CD4-positive, alpha-beta T cell (primary cell): ENCODE data around the gene CRYGN. TPM values are rescaled to one million over a fixed set of nuclear protein-coding genes. Genes with fewer than 3 reads are reported as not detected.

Experiments used
- ATAC-seq: fragments of 200-7000 bp; cut with Tn5 transposase; one replicate; pipeline ENCODE4 v1.10.0; 2022; ENCODE audit warnings: mild to moderate bottlenecking; ENCODE audit not compliant: poor library complexity
- CTCF ChIA-PET: fragments of 350-600 bp; sonication (Branson Sonifier 250); formaldehyde crosslinking; loops from one replicate; lab custom pipeline; 2021; ENCODE audit warnings: antibody characterized with exemption, inconsistent platforms; lab: Charles Lee
- POLR2A ChIA-PET: fragments of 350-600 bp; sonication (Branson Sonifier 250); formaldehyde crosslinking; loops from one replicate; lab custom pipeline; 2021; ENCODE audit warnings: antibody characterized with exemption, inconsistent platforms; lab: Charles Lee
- DNase-seq, 14 experiments: peaks; one replicate each; pipeline ENCODE4 v3.0.0-alpha.2; 2013 to 2020; ENCODE audit warnings: mixed read lengths in 2 of 14
- H3K27ac ChIP-seq, 2 donors: one replicate each; pipeline versions ENCODE4 v1.5.1 to v1.7.0; 2013; ENCODE audit warnings: low read length in 2 of 2, low read depth in 1 of 2, mild to moderate bottlenecking in 1 of 2
- H3K27me3 ChIP-seq, 2 experiments: 1 replicate in 1 of 2; 2 replicates in 1 of 2; pipeline versions ENCODE4 v1.6.1 to v1.7.0; 2013; ENCODE audit warnings: low read length in 2 of 2, control low read depth in 1 of 2, mild to moderate bottlenecking in 1 of 2, moderate library complexity in 1 of 2; ENCODE audit not compliant: insufficient read depth in 2 of 2, control insufficient read depth in 1 of 2
- H3K36me3 ChIP-seq: one replicate; pipeline ENCODE4 v1.6.1; 2013; ENCODE audit warnings: low read length, control low read depth; ENCODE audit not compliant: insufficient read depth
- H3K4me1 ChIP-seq: one replicate; pipeline ENCODE4 v1.6.1; 2013; ENCODE audit warnings: low read length, control low read depth; ENCODE audit not compliant: insufficient read depth
- H3K4me3 ChIP-seq: one replicate; pipeline ENCODE4 v1.5.1; 2013; ENCODE audit warnings: mild to moderate bottlenecking, low read length, moderate library complexity
- H3K9me3 ChIP-seq, 2 experiments: 1 replicate in 1 of 2; 2 replicates in 1 of 2; pipeline versions ENCODE4 v1.6.1 to v1.7.0; 2013; ENCODE audit warnings: low read length in 2 of 2, mild to moderate bottlenecking in 2 of 2, control low read depth in 1 of 2, moderate library complexity in 1 of 2; ENCODE audit not compliant: control insufficient read depth in 1 of 2, insufficient read depth in 1 of 2
- H3K27ac Mint-ChIP-seq: one replicate; pipeline ENCODE4 v1.8.0; 2020; ENCODE audit warnings: mixed read lengths
- H3K27me3 Mint-ChIP-seq: one replicate; pipeline ENCODE4 v1.8.0; 2021; ENCODE audit warnings: mixed read lengths
- H3K36me3 Mint-ChIP-seq: one replicate; pipeline ENCODE4 v1.8.0; 2021; ENCODE audit warnings: low read depth, mixed read lengths
- H3K4me1 Mint-ChIP-seq: one replicate; pipeline ENCODE4 v1.8.0; 2021; ENCODE audit warnings: low read depth, mixed read lengths
- H3K4me3 Mint-ChIP-seq: one replicate; pipeline ENCODE4 v1.8.0; 2020; ENCODE audit warnings: mild to moderate bottlenecking, mixed read lengths
- H3K9me3 Mint-ChIP-seq: one replicate; pipeline ENCODE4 v1.8.0; 2020; ENCODE audit warnings: mixed read lengths
- CTCF ChIP-seq: fragments of 200-600 bp; IDR thresholded peaks from one replicate; pipeline ENCODE4 v1.8.0; 2022; ENCODE audit warnings: antibody characterized with exemption, mild to moderate bottlenecking
- intact Hi-C, 2 experiments: fragments of 100-400 bp; cut with DNase I in 1 of 2; cut with micrococcal nuclease in 1 of 2; formaldehyde crosslinking; loops; one replicate each; pipeline versions ENCODE4 v1.15.1 to v1.9.0; 2023 to 2025; cut with DNase I, micrococcal nuclease
- total RNA-seq, 174 experiments: library from RNA in 2 of 174; stranded (reverse) in 2 of 174; gene quantifications; one replicate each; pipeline ENCODE4 v1.2.3 and lab custom pipeline; 2021 to 2026

CRYGN gene
- total RNA-seq, 2 experiments from 2014 or later = 0.14 TPM; not detected in 1

- no peak overlapping the region for H3K4me3 Mint-ChIP-seq
- H3K27me3 ChIP-seq = peaks cover 4 to 7% of the 10 kb centered on the region in 2 experiments
- POLR2A ChIA-PET = no interaction called here
- H3K36me3 Mint-ChIP-seq = no peaks in the 10 kb centered on the region
- H3K4me1 ChIP-seq = peaks cover 21% of the 10 kb centered on the region
- intact Hi-C loops = no loop called here
- H3K9me3 Mint-ChIP-seq = no peaks in the 10 kb centered on the region
- H3K27ac ChIP-seq = no peak overlapping the region
- ATAC-seq (no peak), DNase-seq (no peak)
- H3K4me3 ChIP-seq = no peak overlapping the region
- peaks cover 21% of the 10 kb centered on the region for H3K27me3 Mint-ChIP-seq
- H3K27ac Mint-ChIP-seq = no peak overlapping the region
- TF ChIP-seq CTCF = no peak
- CTCF ChIA-PET = no interaction called here
- peaks cover 13% of the 10 kb centered on the region for H3K4me1 Mint-ChIP-seq
- H3K36me3 ChIP-seq = no peaks in the 10 kb centered on the region
- H3K9me3 ChIP-seq = peaks cover 0 to 4% of the 10 kb centered on the region in 2 experiments
Measured at GRCh38 chr7:151384776-151385625, 54.9 kb downstream of the CRYGN start.

GRCh38 chr7:151384352-151384697, 55.6 kb downstream of the CRYGN start:
- Mint-ChIP-seq H3K4me1 (peaks cover 13% of the 10 kb centered on the region), H3K27ac (no peak overlapping the region), H3K9me3 (no peaks in the 10 kb centered on the region), H3K27me3 (peaks cover 21% of the 10 kb centered on the region), H3K4me3 (no peak overlapping the region), H3K36me3 (no peaks in the 10 kb centered on the region)
- Histone ChIP-seq H3K4me1 (peaks cover 21% of the 10 kb centered on the region), H3K9me3 (peaks cover 0 to 4% of the 10 kb centered on the region in 2 experiments), H3K4me3 (no peak overlapping the region), H3K27me3 (peaks cover 4 to 7% of the 10 kb centered on the region in 2 experiments), H3K36me3 (no peaks in the 10 kb centered on the region), H3K27ac (no peak overlapping the region)
- POLR2A ChIA-PET = no interaction called here
- no peak for DNase-seq
- intact Hi-C loops = no loop called here
- CTCF ChIA-PET = no interaction called here
- no peak for TF ChIP-seq CTCF
- no peak for ATAC-seq

GRCh38 chr7:151383638-151384351, 56.1 kb downstream of the CRYGN start:
- Mint-ChIP-seq H3K27ac (no peak overlapping the region), H3K27me3 (peaks cover 21% of the 10 kb centered on the region)
- CTCF ChIA-PET = no interaction called here

More at GRCh38 chr7:151383638-151384351, 56.1 kb downstream of the CRYGN start:
- peaks cover 13% of the 10 kb centered on the region for H3K4me1 Mint-ChIP-seq
- no peaks in the 10 kb centered on the region for H3K9me3 Mint-ChIP-seq
- POLR2A ChIA-PET = interaction anchor here (2.5 kb wide), 1 partner anchor 46 kb away, joined by 10 read pairs; no protein-coding TSS in a partner anchor
- H3K9me3 ChIP-seq = peaks cover 0 to 4% of the 10 kb centered on the region in 2 experiments
- intact Hi-C loops = no loop called here
- H3K27ac ChIP-seq = no peak overlapping the region
- ATAC-seq (no peak), DNase-seq (no peak)
- H3K4me1 ChIP-seq = peaks cover 21% of the 10 kb centered on the region
- TF ChIP-seq CTCF = no peak
- no peak overlapping the region for H3K4me3 Mint-ChIP-seq
- H3K36me3 Mint-ChIP-seq = no peaks in the 10 kb centered on the region
- H3K27me3 ChIP-seq = peaks cover 4 to 7% of the 10 kb centered on the region in 2 experiments
- H3K36me3 ChIP-seq = no peaks in the 10 kb centered on the region
- H3K4me3 ChIP-seq = no peak overlapping the region
